K562 (cell line): ENCODE data around the gene FLOT2. TPM values are rescaled to one million over a fixed set of nuclear protein-coding genes. Genes with fewer than 3 reads are reported as not detected.

Experiments
- CXXC5 ChIP-seq: fragments of 250-450 bp; sonication (Bioruptor Pico); IDR thresholded peaks from 2 replicates; pipeline ENCODE4 v1.8.0; 2022; ENCODE audit warnings: inconsistent platforms, mild to moderate bottlenecking, moderate library complexity
- EWSR1 ChIP-seq: fragments of 450-650 bp; IDR thresholded peaks from 2 replicates; pipeline ENCODE4 v1.6.1; 2018; ENCODE audit warnings: borderline replicate concordance, mild to moderate bottlenecking, low read depth, moderate library complexity; ENCODE audit not compliant: partially characterized antibody
- HNRNPH1 ChIP-seq: fragments of 200-400 bp; formaldehyde crosslinking; optimal IDR thresholded peaks from 2 replicates; pipeline ENCODE3; 2017; ENCODE audit warnings: low read depth, mild to moderate bottlenecking, low read length, moderate library complexity
- TEAD2 ChIP-seq: fragments of 450-650 bp; IDR thresholded peaks from 2 replicates; pipeline ENCODE4 v1.6.1; 2016; ENCODE audit warnings: missing genetic modification characterization, control low read depth, missing compliant biosample characterization
- ZNF318 ChIP-seq, 2 experiments: fragments of 450-650 bp; IDR thresholded peaks; 2 replicates each; pipeline ENCODE4 v1.6.1; 2016; ENCODE audit warnings: mild to moderate bottlenecking in 2 of 2, borderline replicate concordance in 1 of 2, low read depth in 1 of 2, moderate library complexity in 1 of 2
- ZNF395 ChIP-seq: fragments of 200-800 bp; sonication (Bioruptor generic); IDR thresholded peaks from 2 replicates; pipeline ENCODE4 v1.6.1; 2017; ENCODE audit warnings: missing genetic modification characterization, missing compliant biosample characterization
- polyA plus RNA-seq, 8 experiments: library from polyadenylated mRNA; depleted of rRNA in 4 of 8; stranded (reverse) in 5 of 8; unstranded in 3 of 8; fragments of >200 nt; fragmentation: Nextera tagmentation in 2 of 8; fragmentation: Illumina TruSeq in 1 of 8; extraction: Ambion mirVana in 2 of 8; extraction: Trizol in 1 of 8; gene quantifications; 2 replicates each; pipeline versions ENCODE4 v1.2.1 to v1.2.3, GENCODE V29; 2011 to 2014; ENCODE audit warnings: inconsistent platforms in 1 of 8, missing spikeins in 1 of 8
- total RNA-seq, 7 experiments: library from RNA; depleted of rRNA in 6 of 7; stranded (reverse); fragments of >200 nt in 6 of 7; fragmentation: Illumina TruSeq in 2 of 7; extraction: Trizol in 2 of 7; gene quantifications; 2 replicates each; pipeline versions ENCODE4 v1.2.1 to v1.2.3, GENCODE V29; 2011 to 2021; ENCODE audit warnings: low replicate concordance in 1 of 7

FLOT2 gene
- total and polyA plus RNA-seq, 9 of the 15 experiments (the other 6 are each of a cell fraction or from before 2014, with no cell fraction given), result 17.5 to 138 (median 41.7) TPM

GRCh38 chr17:28849281-28849680 lies 48.3 kb downstream of the FLOT2 start (continued):
- TF ChIP-seq ZNF318 (IDR thresholded peaks at IDR 0.05; ENCODE audit: borderline replicate concordance in 1 of 2, low read depth in 1 of 2), result no peak
- no peak for TF ChIP-seq HNRNPH1
- TF ChIP-seq EWSR1, result no peak
- no peak for TF ChIP-seq CXXC5 (CRISPR knock-in tag)
- TF ChIP-seq TEAD2, result no peak
- no peak for TF ChIP-seq ZNF395 (CRISPR knock-in tag)
